H1 (cell line): ENCODE results near the gene SPTBN4. TPM values are rescaled to one million over a fixed set of nuclear protein-coding genes. Genes with fewer than 3 reads are reported as not detected.

Experiments used
- polyA plus RNA-seq, 7 experiments: library from polyadenylated mRNA; depleted of rRNA in 3 of 7; stranded (reverse) in 5 of 7; unstranded in 2 of 7; fragments of >200 nt in 5 of 7; fragments of 200-250 nt in 2 of 7; gene quantifications; 1 replicate in 5 of 7; 2 replicates in 1 of 7; 4 replicates in 1 of 7; pipeline versions ENCODE4 v1.2.1 to v1.2.3, GENCODE V29; 2011 to 2013; ENCODE audit warnings: missing spikeins in 2 of 7, mixed read lengths in 2 of 7
- total RNA-seq: library from RNA; stranded (reverse); fragmentation: NEBNext Ultra II Directional; extraction: Animal tissue kit (Norgen Biotek cat#: 25700); gene quantifications from 2 replicates; pipeline ENCODE4 v1.2.1, GENCODE V29; 2021
- TF ChIP-seq, protein P1 (sequence below), 3 experiments: IDR thresholded peaks; 1 replicate in 2 of 3; 2 replicates in 1 of 3; pipeline versions ENCODE4 v1.5.1 to v1.6.1; 2011; ENCODE audit warnings: low read length in 3 of 3, mild to moderate bottlenecking in 3 of 3, inconsistent platforms in 2 of 3, low read depth in 1 of 3, moderate library complexity in 1 of 3; ENCODE audit not compliant: insufficient read depth in 1 of 3; ENCODE audit errors: control extremely low read depth in 1 of 3
- TF ChIP-seq, protein P2 (sequence below): fragments of 300-600 bp; sonication (generic); IDR thresholded peaks from 2 replicates; pipeline ENCODE4 v1.7.1; 2012; ENCODE audit warnings: low read length, moderate library complexity, mild to moderate bottlenecking, inconsistent platforms; ENCODE audit not compliant: insufficient replicate concordance

SPTBN4 gene
- total and polyA plus RNA-seq, 2 of the 8 experiments (the other 6 are each of a cell fraction or from before 2014, with no cell fraction given): 1.9 to 3.0 TPM

DNA sequence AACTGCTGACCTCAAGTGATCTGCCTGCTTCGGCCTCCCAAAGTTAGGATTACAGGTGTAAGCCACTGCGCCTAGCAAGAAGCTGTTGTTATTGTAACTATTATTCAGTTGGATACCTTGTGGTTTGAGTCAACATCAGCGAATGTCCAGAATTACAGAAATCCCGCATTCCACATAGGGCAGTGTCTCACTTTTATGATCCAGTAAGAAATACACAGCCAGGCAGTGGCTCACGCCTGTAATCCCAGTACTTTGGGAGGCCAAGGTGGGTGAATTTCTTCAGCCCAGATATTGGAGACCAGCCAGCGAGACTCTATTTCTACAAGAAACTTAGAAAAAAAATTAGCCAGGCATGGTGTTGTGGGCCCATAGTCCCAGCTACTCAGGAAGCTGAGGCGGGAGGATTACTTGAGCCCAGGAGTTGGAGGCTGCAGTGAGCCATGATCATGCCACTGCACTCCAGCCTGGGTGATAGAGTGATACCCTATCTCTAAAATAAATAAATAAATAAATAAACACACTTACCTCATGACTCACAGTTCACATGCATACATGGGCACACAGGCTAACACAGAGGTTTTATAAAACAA is 43.8 kb downstream of the SPTBN4 start (continued):
- TF ChIP-seq, protein P1, sequence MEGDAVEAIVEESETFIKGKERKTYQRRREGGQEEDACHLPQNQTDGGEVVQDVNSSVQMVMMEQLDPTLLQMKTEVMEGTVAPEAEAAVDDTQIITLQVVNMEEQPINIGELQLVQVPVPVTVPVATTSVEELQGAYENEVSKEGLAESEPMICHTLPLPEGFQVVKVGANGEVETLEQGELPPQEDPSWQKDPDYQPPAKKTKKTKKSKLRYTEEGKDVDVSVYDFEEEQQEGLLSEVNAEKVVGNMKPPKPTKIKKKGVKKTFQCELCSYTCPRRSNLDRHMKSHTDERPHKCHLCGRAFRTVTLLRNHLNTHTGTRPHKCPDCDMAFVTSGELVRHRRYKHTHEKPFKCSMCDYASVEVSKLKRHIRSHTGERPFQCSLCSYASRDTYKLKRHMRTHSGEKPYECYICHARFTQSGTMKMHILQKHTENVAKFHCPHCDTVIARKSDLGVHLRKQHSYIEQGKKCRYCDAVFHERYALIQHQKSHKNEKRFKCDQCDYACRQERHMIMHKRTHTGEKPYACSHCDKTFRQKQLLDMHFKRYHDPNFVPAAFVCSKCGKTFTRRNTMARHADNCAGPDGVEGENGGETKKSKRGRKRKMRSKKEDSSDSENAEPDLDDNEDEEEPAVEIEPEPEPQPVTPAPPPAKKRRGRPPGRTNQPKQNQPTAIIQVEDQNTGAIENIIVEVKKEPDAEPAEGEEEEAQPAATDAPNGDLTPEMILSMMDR (IDR thresholded peaks at IDR 0.05; ENCODE audit: control extremely low read depth in 1 of 3, insufficient read depth in 1 of 3, low read depth in 1 of 3, low read length in 3 of 3): no peak
- TF ChIP-seq, protein P2, sequence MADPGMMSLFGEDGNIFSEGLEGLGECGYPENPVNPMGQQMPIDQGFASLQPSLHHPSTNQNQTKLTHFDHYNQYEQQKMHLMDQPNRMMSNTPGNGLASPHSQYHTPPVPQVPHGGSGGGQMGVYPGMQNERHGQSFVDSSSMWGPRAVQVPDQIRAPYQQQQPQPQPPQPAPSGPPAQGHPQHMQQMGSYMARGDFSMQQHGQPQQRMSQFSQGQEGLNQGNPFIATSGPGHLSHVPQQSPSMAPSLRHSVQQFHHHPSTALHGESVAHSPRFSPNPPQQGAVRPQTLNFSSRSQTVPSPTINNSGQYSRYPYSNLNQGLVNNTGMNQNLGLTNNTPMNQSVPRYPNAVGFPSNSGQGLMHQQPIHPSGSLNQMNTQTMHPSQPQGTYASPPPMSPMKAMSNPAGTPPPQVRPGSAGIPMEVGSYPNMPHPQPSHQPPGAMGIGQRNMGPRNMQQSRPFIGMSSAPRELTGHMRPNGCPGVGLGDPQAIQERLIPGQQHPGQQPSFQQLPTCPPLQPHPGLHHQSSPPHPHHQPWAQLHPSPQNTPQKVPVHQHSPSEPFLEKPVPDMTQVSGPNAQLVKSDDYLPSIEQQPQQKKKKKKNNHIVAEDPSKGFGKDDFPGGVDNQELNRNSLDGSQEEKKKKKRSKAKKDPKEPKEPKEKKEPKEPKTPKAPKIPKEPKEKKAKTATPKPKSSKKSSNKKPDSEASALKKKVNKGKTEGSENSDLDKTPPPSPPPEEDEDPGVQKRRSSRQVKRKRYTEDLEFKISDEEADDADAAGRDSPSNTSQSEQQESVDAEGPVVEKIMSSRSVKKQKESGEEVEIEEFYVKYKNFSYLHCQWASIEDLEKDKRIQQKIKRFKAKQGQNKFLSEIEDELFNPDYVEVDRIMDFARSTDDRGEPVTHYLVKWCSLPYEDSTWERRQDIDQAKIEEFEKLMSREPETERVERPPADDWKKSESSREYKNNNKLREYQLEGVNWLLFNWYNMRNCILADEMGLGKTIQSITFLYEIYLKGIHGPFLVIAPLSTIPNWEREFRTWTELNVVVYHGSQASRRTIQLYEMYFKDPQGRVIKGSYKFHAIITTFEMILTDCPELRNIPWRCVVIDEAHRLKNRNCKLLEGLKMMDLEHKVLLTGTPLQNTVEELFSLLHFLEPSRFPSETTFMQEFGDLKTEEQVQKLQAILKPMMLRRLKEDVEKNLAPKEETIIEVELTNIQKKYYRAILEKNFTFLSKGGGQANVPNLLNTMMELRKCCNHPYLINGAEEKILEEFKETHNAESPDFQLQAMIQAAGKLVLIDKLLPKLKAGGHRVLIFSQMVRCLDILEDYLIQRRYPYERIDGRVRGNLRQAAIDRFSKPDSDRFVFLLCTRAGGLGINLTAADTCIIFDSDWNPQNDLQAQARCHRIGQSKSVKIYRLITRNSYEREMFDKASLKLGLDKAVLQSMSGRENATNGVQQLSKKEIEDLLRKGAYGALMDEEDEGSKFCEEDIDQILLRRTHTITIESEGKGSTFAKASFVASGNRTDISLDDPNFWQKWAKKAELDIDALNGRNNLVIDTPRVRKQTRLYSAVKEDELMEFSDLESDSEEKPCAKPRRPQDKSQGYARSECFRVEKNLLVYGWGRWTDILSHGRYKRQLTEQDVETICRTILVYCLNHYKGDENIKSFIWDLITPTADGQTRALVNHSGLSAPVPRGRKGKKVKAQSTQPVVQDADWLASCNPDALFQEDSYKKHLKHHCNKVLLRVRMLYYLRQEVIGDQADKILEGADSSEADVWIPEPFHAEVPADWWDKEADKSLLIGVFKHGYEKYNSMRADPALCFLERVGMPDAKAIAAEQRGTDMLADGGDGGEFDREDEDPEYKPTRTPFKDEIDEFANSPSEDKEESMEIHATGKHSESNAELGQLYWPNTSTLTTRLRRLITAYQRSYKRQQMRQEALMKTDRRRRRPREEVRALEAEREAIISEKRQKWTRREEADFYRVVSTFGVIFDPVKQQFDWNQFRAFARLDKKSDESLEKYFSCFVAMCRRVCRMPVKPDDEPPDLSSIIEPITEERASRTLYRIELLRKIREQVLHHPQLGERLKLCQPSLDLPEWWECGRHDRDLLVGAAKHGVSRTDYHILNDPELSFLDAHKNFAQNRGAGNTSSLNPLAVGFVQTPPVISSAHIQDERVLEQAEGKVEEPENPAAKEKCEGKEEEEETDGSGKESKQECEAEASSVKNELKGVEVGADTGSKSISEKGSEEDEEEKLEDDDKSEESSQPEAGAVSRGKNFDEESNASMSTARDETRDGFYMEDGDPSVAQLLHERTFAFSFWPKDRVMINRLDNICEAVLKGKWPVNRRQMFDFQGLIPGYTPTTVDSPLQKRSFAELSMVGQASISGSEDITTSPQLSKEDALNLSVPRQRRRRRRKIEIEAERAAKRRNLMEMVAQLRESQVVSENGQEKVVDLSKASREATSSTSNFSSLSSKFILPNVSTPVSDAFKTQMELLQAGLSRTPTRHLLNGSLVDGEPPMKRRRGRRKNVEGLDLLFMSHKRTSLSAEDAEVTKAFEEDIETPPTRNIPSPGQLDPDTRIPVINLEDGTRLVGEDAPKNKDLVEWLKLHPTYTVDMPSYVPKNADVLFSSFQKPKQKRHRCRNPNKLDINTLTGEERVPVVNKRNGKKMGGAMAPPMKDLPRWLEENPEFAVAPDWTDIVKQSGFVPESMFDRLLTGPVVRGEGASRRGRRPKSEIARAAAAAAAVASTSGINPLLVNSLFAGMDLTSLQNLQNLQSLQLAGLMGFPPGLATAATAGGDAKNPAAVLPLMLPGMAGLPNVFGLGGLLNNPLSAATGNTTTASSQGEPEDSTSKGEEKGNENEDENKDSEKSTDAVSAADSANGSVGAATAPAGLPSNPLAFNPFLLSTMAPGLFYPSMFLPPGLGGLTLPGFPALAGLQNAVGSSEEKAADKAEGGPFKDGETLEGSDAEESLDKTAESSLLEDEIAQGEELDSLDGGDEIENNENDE: no peak
